Upper lobe of left lung (tissue), 6 donors: ENCODE data around the gene ABCG2. TPM values are rescaled to one million over a fixed set of nuclear protein-coding genes. Genes with fewer than 3 reads are reported as not detected.

Experiments
- ATAC-seq, 2 donors: fragments of 200-7000 bp; cut with Tn5 transposase; one replicate each; pipeline ENCODE4 v1.9.1; 2022; ENCODE audit warnings: mild to moderate bottlenecking in 2 of 2, moderate library complexity in 2 of 2; ENCODE audit not compliant: low FRiP score in 2 of 2
- DNase-seq, 2 donors: peaks; one replicate each; pipeline ENCODE4 v3.0.0-alpha.2; 2019 to 2020
- H3K27ac ChIP-seq, 4 donors: fragments of 200-600 bp; sonication (generic); one replicate each; pipeline ENCODE4 v1.5.1; 2016 to 2019
- H3K27me3 ChIP-seq, 4 donors: fragments of 200-600 bp; sonication (generic); one replicate each; pipeline ENCODE4 v1.5.1; 2017 to 2019
- H3K36me3 ChIP-seq, 4 donors: fragments of 200-600 bp; sonication (generic); one replicate each; pipeline ENCODE4 v1.5.1; 2016 to 2019
- H3K4me1 ChIP-seq, 4 donors: fragments of 200-600 bp; sonication (generic); one replicate each; pipeline ENCODE4 v1.5.1; 2018 to 2019
- H3K4me3 ChIP-seq, 4 donors: fragments of 200-600 bp; sonication (generic); one replicate each; pipeline ENCODE4 v1.5.1; 2017 to 2019; ENCODE audit warnings: mild to moderate bottlenecking in 2 of 4, moderate library complexity in 1 of 4
- H3K9me3 ChIP-seq, 4 donors: fragments of 200-600 bp; sonication (generic); one replicate each; pipeline ENCODE4 v1.5.1; 2018 to 2019
- CTCF ChIP-seq, 6 experiments: fragments of 450-650 bp in 4 of 6; fragments of 200-600 bp in 2 of 6; sonication (generic) in 2 of 6; IDR thresholded peaks; one replicate each; pipeline ENCODE4 v1.5.1; 2016 to 2019; ENCODE audit warnings: antibody characterized with exemption in 6 of 6
- EP300 ChIP-seq, 4 donors: sonication (generic); formaldehyde crosslinking; IDR thresholded peaks; one replicate each; pipeline ENCODE4 v1.5.1; 2017; ENCODE audit warnings: antibody characterized with exemption in 4 of 4, control low read depth in 2 of 4
- POLR2A ChIP-seq, 4 donors: fragments of 450-650 bp; IDR thresholded peaks; one replicate each; pipeline ENCODE4 v1.5.1; 2016 to 2017; ENCODE audit warnings: antibody characterized with exemption in 4 of 4, mild to moderate bottlenecking in 2 of 4
- POLR2AphosphoS5 ChIP-seq, 2 donors: sonication (generic); formaldehyde crosslinking; IDR thresholded peaks; one replicate each; pipeline ENCODE4 v1.5.1; 2017; ENCODE audit warnings: antibody characterized with exemption in 2 of 2
- whole genome bisulfite sequencing, 2 donors: methylation state at CpG; one replicate each; pipeline ENCODE4 v1.1.5; 2017 to 2018; 5-methylcytosine and 5-hydroxymethylcytosine counted together
- total RNA-seq, 6 donors: library from RNA; depleted of rRNA in 4 of 6; stranded (reverse); fragments of >200 nt in 4 of 6; gene quantifications; one replicate each; pipeline versions ENCODE4 v1.1.0 to v1.2.1, GENCODE V29; 2016 to 2021
- donor health status: DM: no; HTN: no; CAD: no; lungs with moderate emphysema.
- donor health status: DM: no; HTN: yes; CAD: no; lungs with severe emphysema.

ABCG2 gene
- total RNA-seq, 6 donors from 2014 or later = 3.8 to 11.7 (median 5.3) TPM; not detected in 1

GRCh38 chr4:88178626-88179231 is 20.3 kb upstream of the ABCG2 start:
- ATAC-seq (peak in 1 of 2 donors; percentile 22), DNase-seq (no peak)
- WGBS, 2 donors = 58 to 88% methylated on average over 2 of the region's 2 CpGs
- Histone ChIP-seq H3K4me3 (no peak overlapping the region), H3K36me3 (no peaks in the 10 kb centered on the region), H3K27me3 (no peaks in the 10 kb centered on the region), H3K27ac (no peak overlapping the region), H3K4me1 (peaks cover 0 to 11% (median 9%) of the 10 kb centered on the region in 4 donors), H3K9me3 (no peaks in the 10 kb centered on the region)
- TF ChIP-seq POLR2AphosphoS5 (IDR thresholded peaks at IDR 0.05) (no peak), EP300 (IDR thresholded peaks at IDR 0.05) (no peak), POLR2A (IDR thresholded peaks at IDR 0.05) (no peak), CTCF (IDR thresholded peaks at IDR 0.05) (no peak)

GRCh38 chr4:88177983-88178625 is 19.7 kb upstream of the ABCG2 start:
- peak; percentile 85 to 93 for ATAC-seq
- WGBS, 2 donors = 42 to 57% methylated on average over 4 of the region's 4 CpGs
- no peak overlapping the region for H3K4me3 ChIP-seq

GRCh38 chr4:88172987-88173386 is 14.5 kb upstream of the ABCG2 start:
- Histone ChIP-seq H3K27me3 (no peaks in the 10 kb centered on the region), H3K36me3 (no peaks in the 10 kb centered on the region), H3K27ac (no peak overlapping the region), H3K9me3 (no peaks in the 10 kb centered on the region), H3K4me3 (no peak overlapping the region), H3K4me1 (peaks cover 0 to 4% (median 2%) of the 10 kb centered on the region in 4 donors)
- no peak for ATAC-seq
- TF ChIP-seq CTCF (IDR thresholded peaks at IDR 0.05) (no peak), POLR2A (IDR thresholded peaks at IDR 0.05) (no peak), POLR2AphosphoS5 (IDR thresholded peaks at IDR 0.05) (no peak), EP300 (IDR thresholded peaks at IDR 0.05) (no peak)
- DNase-seq = no peak

More at GRCh38 chr4:88177983-88178625, 19.7 kb upstream of the ABCG2 start:
- TF ChIP-seq POLR2A (IDR thresholded peaks at IDR 0.05) = no peak
- no peak for TF ChIP-seq CTCF (IDR thresholded peaks at IDR 0.05)
- peak in 1 of 2 donors; percentile 28 for TF ChIP-seq POLR2AphosphoS5 (IDR thresholded peaks at IDR 0.05)
- TF ChIP-seq EP300 (IDR thresholded peaks at IDR 0.05) = no peak
- Histone ChIP-seq H3K4me1 (peaks cover 0 to 11% (median 9%) of the 10 kb centered on the region in 4 donors), H3K9me3 (no peaks in the 10 kb centered on the region), H3K27ac (no peak overlapping the region), H3K27me3 (no peaks in the 10 kb centered on the region), H3K36me3 (no peaks in the 10 kb centered on the region)
- DNase-seq = peak in 1 of 2 donors; percentile 84

- H3K36me3 ChIP-seq = no peaks in the 10 kb centered on the region
- WGBS, 2 donors = 78 to 80% methylated on average over 2 of the region's 2 CpGs
- no peak overlapping the region for H3K4me3 ChIP-seq
- no peaks in the 10 kb centered on the region for H3K4me1 ChIP-seq
- H3K9me3 ChIP-seq = no peaks in the 10 kb centered on the region
- TF ChIP-seq POLR2A (IDR thresholded peaks at IDR 0.05) (no peak), CTCF (IDR thresholded peaks at IDR 0.05) (no peak), POLR2AphosphoS5 (IDR thresholded peaks at IDR 0.05) (no peak), EP300 (IDR thresholded peaks at IDR 0.05) (no peak)
- no peaks in the 10 kb centered on the region for H3K27me3 ChIP-seq
- ATAC-seq (no peak), DNase-seq (no peak)
- H3K27ac ChIP-seq = no peak overlapping the region
Observed at GRCh38 chr4:88171206-88171605, 12.8 kb upstream of the ABCG2 start.
